Stimulated activated CD4-positive, alpha-beta T cell treated with anti-CD3 and anti-CD28 coated beads, Interleukin-4, amount 100 ng/mL, for 1 hour (primary cell): Measurements from ENCODE around the gene MIOX.
A peak's percentile ranks its signal among the peaks of the same experiment; 100 is the strongest.

Experiments
- DNase-seq: peaks from one replicate; pipeline ENCODE4 v3.0.0-alpha.2; 2020

The MIOX gene

GRCh38 chr22:50455201-50455600 lies 31.5 kb upstream of the MIOX start:
- DNase-seq = no peak

GRCh38 chr22:50456026-50456425 lies 30.6 kb upstream of the MIOX start:
- no peak for DNase-seq

- DNase-seq = no peak
Observed at GRCh38 chr22:50456466-50457234, 30.0 kb upstream of the MIOX start.

- DNase-seq = no peak
Observed at GRCh38 chr22:50459016-50459415, 27.6 kb upstream of the MIOX start.

- DNase-seq = no peak
Observed at GRCh38 chr22:50459496-50460140, 27.0 kb upstream of the MIOX start.

GRCh38 chr22:50460938-50461337 lies 25.7 kb upstream of the MIOX start:
- DNase-seq = no peak

- no peak for DNase-seq
Observed at GRCh38 chr22:50461536-50461935, 25.1 kb upstream of the MIOX start.

- no peak for DNase-seq
Observed at GRCh38 chr22:50461979-50462540, 24.6 kb upstream of the MIOX start.

GRCh38 chr22:50463188-50463900 lies 23.3 kb upstream of the MIOX start:
- no peak for DNase-seq

GRCh38 chr22:50464451-50464850 lies 22.2 kb upstream of the MIOX start:
- DNase-seq = no peak

- DNase-seq = no peak
Observed at GRCh38 chr22:50465066-50465930, 21.4 kb upstream of the MIOX start.

GRCh38 chr22:50467341-50467740 lies 19.3 kb upstream of the MIOX start:
- DNase-seq = no peak

- no peak for DNase-seq
Observed at GRCh38 chr22:50467773-50468440, 18.8 kb upstream of the MIOX start.

- no peak for DNase-seq
Observed at GRCh38 chr22:50468626-50469025, 18.0 kb upstream of the MIOX start.

GRCh38 chr22:50469377-50470305 lies 17.0 kb upstream of the MIOX start:
- peak; percentile 89 for DNase-seq

- no peak for DNase-seq
Observed at GRCh38 chr22:50470491-50470890, 16.2 kb upstream of the MIOX start.

- no peak for DNase-seq
Observed at GRCh38 chr22:50471197-50471847, 15.3 kb upstream of the MIOX start.

- DNase-seq = no peak
Observed at GRCh38 chr22:50471962-50472361, 14.7 kb upstream of the MIOX start.

- DNase-seq = peak; percentile 43
Observed at GRCh38 chr22:50473088-50473487, 13.6 kb upstream of the MIOX start.
